Hepatic stellate cell (primary cell): ENCODE results near the gene LRP3.

Experiments
- DNase-seq: peaks from one replicate; pipeline ENCODE4 v3.0.0; 2011; ENCODE audit warnings: low spot score

The LRP3 gene

GRCh38 chr19:33238481-33239149, 44.5 kb downstream of the LRP3 start:
- no peak for DNase-seq

- DNase-seq = no peak
These were observed 45.3 kb downstream of the LRP3 start for GRCh38 chr19:33239223-33239975.

- DNase-seq = no peak
These were observed 46.1 kb downstream of the LRP3 start for GRCh38 chr19:33240181-33240771.

- no peak for DNase-seq
These were observed 47.0 kb downstream of the LRP3 start for GRCh38 chr19:33241091-33241529.

GRCh38 chr19:33241530-33242101, 47.5 kb downstream of the LRP3 start:
- peak; percentile 47 for DNase-seq

GRCh38 chr19:33242131-33242530, 48.0 kb downstream of the LRP3 start:
- DNase-seq = no peak

DNA sequence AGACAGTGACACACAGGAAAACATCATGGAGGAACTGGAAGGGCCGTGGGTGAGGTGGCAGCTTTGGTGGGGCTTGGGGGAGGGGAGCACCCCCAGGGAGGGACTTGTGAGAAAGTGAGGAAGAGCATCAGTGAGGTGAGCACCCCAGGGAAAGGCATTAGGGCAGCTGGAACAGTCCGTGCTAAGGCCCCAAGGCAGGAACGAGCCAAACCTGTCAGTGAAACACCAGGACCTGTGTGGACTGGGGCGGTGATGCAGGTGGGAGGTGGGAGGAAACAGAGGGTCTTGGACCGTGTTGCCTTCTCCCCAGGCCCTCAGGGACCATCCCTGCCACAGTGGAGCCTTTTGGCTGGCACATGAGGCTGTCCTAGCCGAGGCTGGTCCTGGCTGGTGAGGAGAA, 48.8 kb downstream of the LRP3 start:
- no peak for DNase-seq

- DNase-seq = no peak
These were observed 52.0 kb downstream of the LRP3 start for GRCh38 chr19:33245948-33246708.

DNA sequence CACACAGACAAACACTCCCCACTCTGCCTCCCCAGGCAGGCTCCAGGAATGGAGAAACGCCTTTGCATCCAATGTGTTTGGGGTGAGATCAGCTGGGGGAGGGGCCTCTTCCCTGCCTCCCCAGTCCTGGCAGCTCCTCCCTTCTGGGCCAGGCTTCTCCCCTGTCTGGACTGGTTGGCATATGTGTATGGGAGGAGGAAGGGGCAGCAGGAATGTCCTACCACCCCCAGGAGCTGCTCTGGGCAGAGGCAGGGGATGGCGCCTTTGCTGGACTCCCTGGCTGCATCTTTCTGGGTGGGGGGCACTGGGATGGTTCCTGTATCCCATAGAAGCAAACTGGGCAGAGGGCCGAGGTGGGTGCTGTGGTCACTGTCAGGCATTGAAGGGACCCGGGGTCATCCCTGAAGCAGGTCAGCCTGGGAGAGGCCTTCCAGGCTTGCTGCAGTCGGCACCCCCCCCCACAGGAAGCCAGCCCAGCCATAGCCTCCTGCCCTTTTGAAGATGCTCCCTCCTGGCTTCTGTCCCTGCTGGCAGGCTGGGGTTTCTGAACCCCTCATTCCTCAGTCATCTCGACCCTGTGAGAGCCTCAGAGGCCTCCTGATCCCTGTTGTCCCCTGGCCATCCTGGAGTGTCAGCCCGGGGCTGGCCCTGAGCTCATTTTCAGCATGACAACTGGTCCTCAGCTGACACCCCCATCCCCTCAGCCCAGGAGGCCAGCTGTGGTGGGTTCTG, 52.7 kb downstream of the LRP3 start:
- DNase-seq = no peak

- no peak for DNase-seq
These were observed 53.3 kb downstream of the LRP3 start for GRCh38 chr19:33247441-33247819.

- no peak for DNase-seq
These were observed 54.0 kb downstream of the LRP3 start for GRCh38 chr19:33248104-33248503.

- no peak for DNase-seq
These were observed 54.4 kb downstream of the LRP3 start for GRCh38 chr19:33248553-33248953.

- no peak for DNase-seq
These were observed 55.0 kb downstream of the LRP3 start for GRCh38 chr19:33248954-33249613.

DNA sequence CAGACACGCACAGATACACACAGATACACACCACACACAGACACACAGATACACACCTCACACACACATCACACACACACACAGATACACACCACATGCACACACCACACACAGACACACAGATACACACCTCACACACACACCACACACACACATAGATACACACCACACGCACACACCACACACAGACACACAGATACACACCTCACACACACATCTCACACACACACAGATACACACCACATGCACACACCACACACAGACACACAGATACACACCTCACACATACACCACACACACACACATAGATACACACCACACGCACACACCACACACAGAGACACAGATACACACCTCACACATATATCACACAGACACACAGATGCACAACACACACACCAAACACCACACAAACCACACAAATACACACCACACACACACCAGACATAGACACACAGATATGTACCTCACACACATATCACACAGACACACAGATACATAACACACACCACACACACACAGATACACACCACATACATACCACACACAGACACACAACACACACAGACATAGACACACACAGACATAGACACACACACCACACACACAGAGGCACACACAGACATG, 55.7 kb downstream of the LRP3 start:
- DNase-seq = no peak

DNA sequence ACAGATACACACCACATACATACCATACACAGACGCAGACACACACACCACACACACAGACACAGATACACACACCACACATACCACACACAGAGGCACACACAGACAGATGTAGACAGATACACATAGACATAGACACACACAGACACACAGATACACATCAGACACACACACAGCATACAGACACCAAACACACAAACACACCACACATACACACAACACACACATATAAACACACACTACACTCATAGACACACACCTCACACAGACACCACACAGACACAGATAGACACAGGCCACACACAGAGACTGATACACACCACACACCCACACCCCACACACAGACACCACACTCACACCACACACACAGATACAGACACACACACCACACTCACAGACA, 56.4 kb downstream of the LRP3 start:
- DNase-seq = no peak

DNA sequence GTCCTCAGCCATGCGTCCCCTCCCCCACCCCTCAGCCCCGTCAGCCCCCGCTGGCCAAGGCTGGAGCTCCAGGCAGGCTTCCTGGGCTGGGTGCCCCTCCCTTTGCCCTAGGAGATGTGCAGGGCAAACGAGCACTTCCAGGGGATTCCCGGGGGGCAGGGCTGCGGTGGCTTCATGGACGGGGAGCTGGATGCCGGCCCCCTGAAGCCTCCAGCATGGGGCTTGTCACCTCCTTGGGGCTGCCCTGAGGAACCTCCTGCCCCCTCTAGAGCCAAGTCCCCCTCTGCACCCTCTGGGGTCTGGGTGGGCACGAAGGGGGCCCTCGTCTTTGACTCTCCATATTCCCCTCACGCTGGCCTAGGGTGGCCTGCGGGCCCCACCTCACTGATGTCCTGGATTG, 56.9 kb downstream of the LRP3 start:
- no peak for DNase-seq

GRCh38 chr19:33251526-33252090, 57.5 kb downstream of the LRP3 start:
- no peak for DNase-seq

DNA sequence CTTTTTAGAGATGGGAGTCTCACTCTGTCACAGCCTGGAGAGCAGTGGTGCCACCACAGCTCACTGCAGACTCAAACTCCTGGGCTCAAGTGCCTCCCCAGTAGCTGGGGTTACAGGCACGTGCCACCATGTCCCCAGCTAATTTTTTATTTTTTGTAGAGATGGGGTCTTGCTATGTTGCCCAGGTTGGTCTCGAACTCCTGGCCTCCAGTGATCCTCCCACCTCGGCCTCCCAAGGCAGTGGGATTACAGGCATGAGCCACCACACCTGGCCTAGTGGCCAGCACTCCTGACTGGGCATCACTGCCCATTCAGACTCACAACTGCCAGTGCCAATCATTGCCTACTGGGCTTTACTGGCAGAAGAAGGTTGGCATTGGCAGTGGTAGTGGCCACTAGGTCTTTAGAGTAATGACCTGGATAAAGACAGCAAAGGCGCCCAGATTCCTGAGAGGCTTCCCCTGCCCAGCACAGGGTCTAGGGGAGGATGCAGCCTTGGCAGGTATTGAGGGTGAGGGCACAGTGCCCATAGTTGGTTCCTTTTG, 58.4 kb downstream of the LRP3 start:
- DNase-seq = no peak

- DNase-seq = no peak
These were observed 58.8 kb downstream of the LRP3 start for GRCh38 chr19:33252971-33253370.

- DNase-seq = no peak
These were observed 60.2 kb downstream of the LRP3 start for GRCh38 chr19:33254245-33254824.
